HUES48 (cell line): ENCODE data around the gene TMEM245.

ENCODE experiments used
- H3K27ac ChIP-seq: one replicate; pipeline ENCODE4 v1.7.0; 2013; ENCODE audit warnings: low read depth, low read length, inconsistent platforms
- H3K27me3 ChIP-seq: 2 replicates; pipeline ENCODE4 v1.6.1; 2013; ENCODE audit warnings: mild to moderate bottlenecking, low read length; ENCODE audit not compliant: control insufficient read depth, insufficient read depth
- H3K36me3 ChIP-seq: 2 replicates; pipeline ENCODE4 v1.6.1; 2013; ENCODE audit warnings: low read length; ENCODE audit not compliant: control insufficient read depth, insufficient read depth
- H3K4me1 ChIP-seq: 2 replicates; pipeline ENCODE4 v1.6.1; 2013; ENCODE audit warnings: mild to moderate bottlenecking, low read length; ENCODE audit not compliant: control insufficient read depth, insufficient read depth
- H3K4me3 ChIP-seq: 2 replicates; pipeline ENCODE4 v1.5.1; 2013; ENCODE audit warnings: mild to moderate bottlenecking, low read depth, low read length
- H3K9ac ChIP-seq: 2 replicates; pipeline ENCODE4 v1.6.1; 2013; ENCODE audit warnings: mild to moderate bottlenecking, low read depth, low read length, moderate library complexity
- H3K9me3 ChIP-seq: 2 replicates; pipeline ENCODE4 v1.6.1; 2013; ENCODE audit warnings: low read length; ENCODE audit not compliant: control insufficient read depth, insufficient read depth

The TMEM245 gene

DNA sequence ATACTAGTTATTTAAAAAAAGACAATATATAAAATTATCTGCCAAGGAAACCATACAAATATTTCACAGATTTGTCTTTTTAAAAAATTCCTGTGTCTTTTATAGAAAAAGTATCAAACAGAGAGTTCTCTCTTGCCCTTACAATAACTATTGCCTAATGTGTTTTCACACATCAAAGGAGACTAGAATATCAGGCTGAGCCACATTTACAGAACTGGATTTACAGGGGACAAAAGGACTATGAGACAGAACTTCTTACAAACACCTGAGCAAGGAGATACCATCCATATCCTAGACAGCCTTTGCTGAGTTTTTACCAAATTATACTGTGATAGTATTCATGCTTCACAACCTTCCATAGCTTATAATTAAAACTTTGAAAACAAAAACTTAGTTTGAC, 34.2 kb downstream of the TMEM245 start:
- peaks cover 71% of the 10 kb centered on the region for H3K36me3 ChIP-seq
- no peak overlapping the region for H3K27ac ChIP-seq
- no peaks in the 10 kb centered on the region for H3K9me3 ChIP-seq
- no peaks in the 10 kb centered on the region for H3K27me3 ChIP-seq
- H3K9ac ChIP-seq, result no peak overlapping the region
- H3K4me3 ChIP-seq, result no peak overlapping the region
- H3K4me1 ChIP-seq, result no peaks in the 10 kb centered on the region

GRCh38 chr9:109083813-109084405, 35.8 kb downstream of the TMEM245 start:
- H3K4me3 ChIP-seq, result no peak overlapping the region
- H3K27ac ChIP-seq, result no peak overlapping the region
- H3K9me3 ChIP-seq, result no peaks in the 10 kb centered on the region
- H3K4me1 ChIP-seq, result no peaks in the 10 kb centered on the region
- H3K36me3 ChIP-seq, result peaks cover 77% of the 10 kb centered on the region
- no peak overlapping the region for H3K9ac ChIP-seq
- no peaks in the 10 kb centered on the region for H3K27me3 ChIP-seq

DNA sequence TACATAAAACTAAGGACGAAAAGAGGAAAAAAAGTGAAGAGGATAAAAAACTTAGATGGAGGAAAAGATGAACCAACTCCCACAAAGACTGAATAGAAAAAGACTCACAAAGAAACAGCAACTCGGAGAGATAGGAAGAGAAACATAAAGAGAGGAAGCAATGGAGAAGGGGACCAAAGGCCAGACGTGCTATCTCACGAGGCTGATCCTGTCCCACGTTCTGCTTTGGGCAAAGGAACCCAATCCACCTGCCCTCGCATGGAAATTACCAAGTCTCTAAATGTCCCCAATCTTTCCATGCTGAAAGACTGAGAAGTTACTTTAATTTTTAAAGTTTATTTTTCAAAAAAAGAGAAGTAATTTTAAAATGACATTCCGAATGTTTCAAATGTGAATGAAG, 36.6 kb downstream of the TMEM245 start:
- Histone ChIP-seq H3K36me3 (peaks cover 81% of the 10 kb centered on the region), H3K4me3 (no peak overlapping the region), H3K9ac (no peak overlapping the region), H3K27ac (no peak overlapping the region), H3K27me3 (no peaks in the 10 kb centered on the region), H3K4me1 (no peaks in the 10 kb centered on the region), H3K9me3 (no peaks in the 10 kb centered on the region)

DNA sequence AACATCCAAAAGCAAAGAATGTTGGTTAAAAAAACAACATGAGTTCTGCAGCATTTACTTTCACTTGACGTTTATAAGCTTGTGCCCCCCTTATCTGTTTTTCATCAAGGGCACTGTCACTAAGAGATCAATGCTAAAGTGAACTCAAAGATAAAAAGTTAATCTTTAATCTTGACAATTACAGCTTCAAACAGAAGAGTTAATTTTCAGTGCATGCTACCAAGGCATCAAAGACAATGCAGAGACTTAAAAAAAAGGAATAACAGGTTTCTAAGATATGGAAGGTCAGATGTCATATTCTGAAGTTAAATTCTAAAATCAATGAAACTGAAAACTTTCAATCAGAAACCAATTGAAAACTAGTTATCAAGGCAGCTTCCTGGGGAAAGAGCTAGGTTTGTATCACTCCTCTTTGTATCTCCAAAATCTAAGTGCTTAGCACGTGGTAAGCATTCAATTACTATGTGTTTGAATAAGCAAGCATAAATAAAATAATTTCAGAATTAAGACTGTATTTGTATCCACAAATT, 37.6 kb downstream of the TMEM245 start:
- H3K9ac ChIP-seq, result no peak overlapping the region
- no peaks in the 10 kb centered on the region for H3K27me3 ChIP-seq
- H3K4me3 ChIP-seq, result no peak overlapping the region
- H3K4me1 ChIP-seq, result no peaks in the 10 kb centered on the region
- H3K9me3 ChIP-seq, result no peaks in the 10 kb centered on the region
- H3K36me3 ChIP-seq, result peaks cover 81% of the 10 kb centered on the region
- H3K27ac ChIP-seq, result no peak overlapping the region

GRCh38 chr9:109074236-109074889, 45.4 kb downstream of the TMEM245 start:
- peaks cover 77% of the 10 kb centered on the region for H3K36me3 ChIP-seq
- H3K27ac ChIP-seq, result no peak overlapping the region
- no peaks in the 10 kb centered on the region for H3K9me3 ChIP-seq
- H3K4me1 ChIP-seq, result no peaks in the 10 kb centered on the region
- no peaks in the 10 kb centered on the region for H3K27me3 ChIP-seq
- H3K4me3 ChIP-seq, result no peak overlapping the region
- H3K9ac ChIP-seq, result no peak overlapping the region

DNA sequence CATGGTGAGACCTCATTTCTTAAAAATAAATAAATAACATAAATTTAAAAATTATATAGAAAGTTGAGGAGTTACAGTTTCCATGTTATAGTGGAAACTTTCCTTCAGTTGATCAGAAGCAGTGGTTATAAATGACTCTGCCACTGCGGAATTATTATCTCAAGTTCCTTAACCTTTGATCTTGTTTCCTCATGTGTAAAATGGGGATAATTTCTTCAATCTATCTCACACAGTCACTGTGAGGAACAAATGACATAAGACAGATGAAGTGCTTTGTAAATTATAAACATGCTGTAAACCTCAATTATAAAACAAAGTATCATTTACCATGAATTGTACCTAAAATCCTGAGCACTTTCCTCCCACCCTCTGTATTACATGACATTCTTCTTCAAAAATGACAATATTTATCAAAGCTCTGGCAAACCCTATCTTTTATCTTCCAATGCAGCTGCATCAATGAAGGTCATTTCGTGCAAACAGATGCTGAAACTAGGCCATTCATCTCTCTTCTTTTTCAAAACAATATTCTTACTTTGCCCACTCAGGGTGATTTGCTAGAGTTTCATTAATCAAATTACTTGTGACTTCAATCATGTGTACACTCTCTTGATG, 46.8 kb downstream of the TMEM245 start:
- Histone ChIP-seq H3K36me3 (peaks cover 75% of the 10 kb centered on the region), H3K9me3 (no peaks in the 10 kb centered on the region)

GRCh38 chr9:109072133-109072692, 47.5 kb downstream of the TMEM245 start:
- no peak overlapping the region for H3K4me3 ChIP-seq
- H3K4me1 ChIP-seq, result no peaks in the 10 kb centered on the region
- H3K27ac ChIP-seq, result no peak overlapping the region
- no peaks in the 10 kb centered on the region for H3K27me3 ChIP-seq
- H3K9me3 ChIP-seq, result no peaks in the 10 kb centered on the region
- peaks cover 75% of the 10 kb centered on the region for H3K36me3 ChIP-seq
- no peak overlapping the region for H3K9ac ChIP-seq

More for the DNA sequence above, 46.8 kb downstream of the TMEM245 start:
- no peak overlapping the region for H3K9ac ChIP-seq
- no peak overlapping the region for H3K27ac ChIP-seq
- no peaks in the 10 kb centered on the region for H3K4me1 ChIP-seq
- H3K4me3 ChIP-seq, result no peak overlapping the region
- no peaks in the 10 kb centered on the region for H3K27me3 ChIP-seq

- H3K4me3 ChIP-seq, result no peak overlapping the region
- H3K9ac ChIP-seq, result no peak overlapping the region
- H3K4me1 ChIP-seq, result no peaks in the 10 kb centered on the region
- H3K36me3 ChIP-seq, result peaks cover 87% of the 10 kb centered on the region
- H3K27me3 ChIP-seq, result no peaks in the 10 kb centered on the region
- no peaks in the 10 kb centered on the region for H3K9me3 ChIP-seq
- H3K27ac ChIP-seq, result no peak overlapping the region
Measured at GRCh38 chr9:109068764-109069163, 51.0 kb downstream of the TMEM245 start.

DNA sequence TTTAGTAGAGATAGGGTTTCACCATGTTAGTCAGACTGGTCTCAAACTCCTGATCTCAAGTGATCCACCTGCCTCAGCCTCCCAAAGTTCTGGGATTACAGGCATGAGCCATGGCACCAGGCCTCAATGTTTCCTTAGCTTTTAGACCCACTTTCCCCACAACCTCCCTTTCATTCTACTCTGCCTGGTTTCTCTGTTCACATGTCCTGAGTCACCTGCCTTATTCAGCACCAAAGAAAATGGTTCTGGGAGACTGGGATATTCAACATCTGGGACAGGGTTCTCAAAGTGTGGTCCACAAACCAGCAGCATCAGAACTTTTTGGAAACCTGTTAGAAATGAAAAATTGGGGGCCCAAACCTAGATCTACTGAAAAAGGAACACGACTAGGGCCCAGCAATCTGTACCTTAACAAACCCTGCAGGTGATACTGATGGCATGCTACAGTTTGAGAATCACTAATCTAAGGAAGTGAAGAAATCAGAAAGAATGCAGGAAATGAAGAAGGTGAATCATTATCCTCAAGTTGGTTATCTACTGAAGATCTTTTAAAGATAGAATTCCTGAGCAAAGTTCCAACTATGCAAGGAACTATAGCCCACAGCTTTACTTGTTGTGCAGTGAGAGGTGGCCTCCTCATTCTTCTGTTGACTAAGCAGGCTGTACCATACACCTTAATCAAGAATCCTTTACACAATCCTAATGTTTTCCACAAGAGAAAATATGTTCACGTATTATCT, 54.6 kb downstream of the TMEM245 start:
- Histone ChIP-seq H3K27ac (no peak overlapping the region), H3K27me3 (no peaks in the 10 kb centered on the region), H3K9me3 (no peaks in the 10 kb centered on the region), H3K4me1 (no peaks in the 10 kb centered on the region), H3K9ac (no peak overlapping the region), H3K36me3 (peaks cover 86% of the 10 kb centered on the region), H3K4me3 (no peak overlapping the region)

- no peak overlapping the region for H3K9ac ChIP-seq
- no peaks in the 10 kb centered on the region for H3K27me3 ChIP-seq
- H3K9me3 ChIP-seq, result no peaks in the 10 kb centered on the region
- no peak overlapping the region for H3K27ac ChIP-seq
- H3K36me3 ChIP-seq, result peaks cover 83% of the 10 kb centered on the region
- no peak overlapping the region for H3K4me3 ChIP-seq
- no peaks in the 10 kb centered on the region for H3K4me1 ChIP-seq
Measured at GRCh38 chr9:109063760-109064159, 56.0 kb downstream of the TMEM245 start.
